IMR-90 (cell line): Measurements from ENCODE around the gene SPCS2. TPM values are rescaled to one million over a fixed set of nuclear protein-coding genes. Genes with fewer than 3 reads are reported as not detected.

Source experiments
- ATAC-seq: fragments of 200-7000 bp; cut with Tn5 transposase; 2 replicates; pipeline ENCODE4 v1.9.1; 2020; ENCODE audit warnings: low read depth, mild to moderate bottlenecking, moderate library complexity
- BruUV-seq: library from RNA; stranded (reverse); fragments of 400-500 nt; replicated peaks from 2 replicates; lab custom pipeline; 2021; lab: Mats Ljungman, UMichigan
- CTCF ChIA-PET: fragments of 300-600 bp; formaldehyde crosslinking; extraction: SDS; loops from one replicate; lab custom pipeline; 2021; ENCODE audit warnings: antibody characterized with exemption; lab: Yijun Ruan, JAX
- POLR2A ChIA-PET: fragments of 300-600 bp; sonication (Branson Sonifier 250); formaldehyde crosslinking; loops from one replicate; lab custom pipeline; 2022; ENCODE audit warnings: antibody characterized with exemption; ENCODE audit not compliant: unreplicated experiment; lab: Charles Lee
- DNase-seq: peaks from one replicate; pipeline ENCODE4 v3.0.0; 2013
- H2AFZ ChIP-seq: replicated peaks from 2 replicates; pipeline ENCODE3; 2013; ENCODE audit warnings: low read length, mild to moderate bottlenecking; ENCODE audit not compliant: poor library complexity
- H2AK5ac ChIP-seq: 2 replicates; pipeline ENCODE4 v1.6.1; 2013; ENCODE audit warnings: low read depth, low read length, inconsistent platforms
- H2AK9ac ChIP-seq: replicated peaks from 2 replicates; pipeline ENCODE3; 2013; ENCODE audit warnings: mild to moderate bottlenecking, low read depth, low read length, moderate library complexity; ENCODE audit not compliant: poor library complexity
- H2BK120ac ChIP-seq: 2 replicates; pipeline ENCODE4 v1.6.1; 2013; ENCODE audit warnings: low read depth, low read length, inconsistent platforms
- H2BK15ac ChIP-seq: 3 replicates; pipeline ENCODE4 v1.6.1; 2013; ENCODE audit warnings: low read depth, low read length, inconsistent platforms
- H2BK20ac ChIP-seq: 2 replicates; pipeline ENCODE4 v1.6.1; 2013; ENCODE audit warnings: low read depth, mild to moderate bottlenecking, inconsistent platforms, low read length, moderate library complexity
- H2BK5ac ChIP-seq: 2 replicates; pipeline ENCODE4 v1.6.1; 2013; ENCODE audit warnings: mild to moderate bottlenecking, low read depth, low read length, inconsistent platforms; ENCODE audit not compliant: poor library complexity, severe bottlenecking
- H3K14ac ChIP-seq: replicated peaks from 2 replicates; pipeline ENCODE4 v1.6.1; 2013; ENCODE audit warnings: low read depth, low read length, inconsistent platforms
- H3K18ac ChIP-seq: 2 replicates; pipeline ENCODE4 v1.6.1; 2013; ENCODE audit warnings: low read depth, low read length, control low read depth
- H3K23ac ChIP-seq: 2 replicates; pipeline ENCODE4 v1.6.1; 2013; ENCODE audit warnings: low read depth, low read length, inconsistent platforms
- H3K27ac ChIP-seq: 2 replicates; pipeline ENCODE4 v1.5.1; 2013; ENCODE audit warnings: mild to moderate bottlenecking, control low read depth, low read length; ENCODE audit not compliant: insufficient read depth
- H3K27me3 ChIP-seq: 2 replicates; pipeline ENCODE4 v1.6.1; 2013; ENCODE audit warnings: low read length; ENCODE audit not compliant: control insufficient read depth, insufficient read depth
- H3K36me3 ChIP-seq: 2 replicates; pipeline ENCODE4 v1.6.1; 2013; ENCODE audit warnings: low read length, mixed read lengths; ENCODE audit not compliant: control insufficient read depth, insufficient read depth
- H3K4ac ChIP-seq: 2 replicates; pipeline ENCODE4 v1.6.1; 2013; ENCODE audit warnings: low read depth, low read length, inconsistent platforms
- H3K4me1 ChIP-seq: 2 replicates; pipeline ENCODE4 v1.6.1; 2013; ENCODE audit warnings: low read length, mixed read lengths; ENCODE audit not compliant: control insufficient read depth, insufficient read depth
- H3K4me2 ChIP-seq: 2 replicates; pipeline ENCODE4 v1.6.1; 2013; ENCODE audit warnings: low read depth, mild to moderate bottlenecking, control low read depth, low read length, moderate library complexity
- H3K4me3 ChIP-seq: 2 replicates; pipeline ENCODE4 v1.5.1; 2013; ENCODE audit warnings: low read depth, mild to moderate bottlenecking, control low read depth, low read length, moderate library complexity; ENCODE audit not compliant: insufficient read depth
- H3K56ac ChIP-seq: 2 replicates; pipeline ENCODE4 v1.6.1; 2013; ENCODE audit warnings: low read length, inconsistent platforms; ENCODE audit not compliant: insufficient read depth; ENCODE audit errors: extremely low read depth
- H3K79me1 ChIP-seq, 2 experiments: 2 replicates each; pipeline ENCODE4 v1.6.1; 2013; ENCODE audit warnings: low read length in 2 of 2, inconsistent platforms in 1 of 2, low read depth in 1 of 2
- H3K9ac ChIP-seq: 2 replicates; pipeline ENCODE4 v1.6.1; 2013; ENCODE audit warnings: low read depth, low read length, control low read depth
- H3K9me1 ChIP-seq: 2 replicates; pipeline ENCODE4 v1.6.1; 2013; ENCODE audit warnings: low read length, inconsistent platforms; ENCODE audit not compliant: insufficient read depth
- H3K9me3 ChIP-seq: 2 replicates; pipeline ENCODE4 v1.6.1; 2013; ENCODE audit warnings: low read length; ENCODE audit not compliant: control insufficient read depth, insufficient read depth
- H4K20me1 ChIP-seq: 2 replicates; pipeline ENCODE4 v1.6.1; 2013; ENCODE audit warnings: low read length, inconsistent platforms; ENCODE audit not compliant: insufficient read depth
- H4K5ac ChIP-seq: 2 replicates; pipeline ENCODE4 v1.6.1; 2013; ENCODE audit warnings: mild to moderate bottlenecking, low read depth, low read length, control low read depth
- H4K8ac ChIP-seq, 2 experiments: 2 replicates each; pipeline ENCODE4 v1.6.1; 2013; ENCODE audit warnings: low read depth in 2 of 2, low read length in 2 of 2, control low read depth in 1 of 2, inconsistent platforms in 1 of 2
- H4K91ac ChIP-seq: 2 replicates; pipeline ENCODE4 v1.6.1; 2013; ENCODE audit warnings: low read depth, low read length, inconsistent platforms; ENCODE audit not compliant: insufficient read depth
- BHLHE40 ChIP-seq: fragments of 150-350 bp; IDR thresholded peaks from 2 replicates; pipeline ENCODE4 v1.6.1; 2016; ENCODE audit warnings: mild to moderate bottlenecking, low read depth, low read length
- CEBPB ChIP-seq: IDR thresholded peaks from 2 replicates; pipeline ENCODE4 v1.6.1; 2012; ENCODE audit warnings: low read depth, low read length, improper control_type of control experiment
- CTCF ChIP-seq: conservative IDR thresholded peaks from 2 replicates; pipeline ENCODE4 v1.5.1; 2012; ENCODE audit warnings: mild to moderate bottlenecking, low read depth, low read length, improper control_type of control experiment
- ELK1 ChIP-seq: fragments of 150-350 bp; IDR thresholded peaks from 2 replicates; pipeline ENCODE4 v1.6.1; 2016; ENCODE audit warnings: low read depth, mild to moderate bottlenecking, low read length, moderate library complexity, borderline replicate concordance
- FOS ChIP-seq: fragments of 150-350 bp; IDR thresholded peaks from 2 replicates; pipeline ENCODE4 v1.6.1; 2016; ENCODE audit warnings: low read depth, low read length
- MAZ ChIP-seq: IDR thresholded peaks from 2 replicates; pipeline ENCODE4 v1.6.1; 2012; ENCODE audit warnings: low read depth, mild to moderate bottlenecking, low read length, improper control_type of control experiment, moderate library complexity, borderline replicate concordance
- MXI1 ChIP-seq: IDR thresholded peaks from 2 replicates; pipeline ENCODE4 v1.6.1; 2012; ENCODE audit warnings: low read depth, mild to moderate bottlenecking, low read length, moderate library complexity, borderline replicate concordance
- NFE2L2 ChIP-seq: fragments of 150-350 bp; IDR thresholded peaks from 2 replicates; pipeline ENCODE4 v1.6.1; 2016; ENCODE audit warnings: low read depth, mild to moderate bottlenecking, low read length
- POLR2A ChIP-seq: IDR thresholded peaks from 2 replicates; pipeline ENCODE4 v1.6.1; 2012; ENCODE audit warnings: mild to moderate bottlenecking, low read depth, low read length
- RAD21 ChIP-seq: IDR thresholded peaks from 2 replicates; pipeline ENCODE4 v1.6.1; 2012; ENCODE audit warnings: low read length, improper control_type of control experiment
- RCOR1 ChIP-seq: IDR thresholded peaks from 2 replicates; pipeline ENCODE4 v1.6.1; 2012; ENCODE audit warnings: mild to moderate bottlenecking, low read length, improper control_type of control experiment; ENCODE audit not compliant: insufficient replicate concordance
- RFX5 ChIP-seq: IDR thresholded peaks from 2 replicates; pipeline ENCODE4 v1.8.0; 2012; ENCODE audit warnings: low read depth, mild to moderate bottlenecking, low read length, moderate library complexity
- USF2 ChIP-seq: fragments of 150-350 bp; IDR thresholded peaks from 2 replicates; pipeline ENCODE4 v1.6.1; 2017; ENCODE audit warnings: mild to moderate bottlenecking, antibody characterized with exemption, low read length, low read depth
- WGBS, 2 experiments: methylation state at CpG; one replicate each; pipeline versions ENCODE4 v1.1.5 to v1.1.7; 2013; ENCODE audit warnings: missing lambda C conversion rate in 2 of 2; ENCODE audit not compliant: insufficient read length in 1 of 2; ENCODE audit errors: extremely low coverage in 2 of 2; 5-methylcytosine and 5-hydroxymethylcytosine counted together
- dilution Hi-C: fragments of 300-500 bp; cut with HindIII; formaldehyde crosslinking; loops from one replicate; pipeline ENCODE4 v1.14.3; 2018; ENCODE audit warnings: low sequenced_read_pairs; ENCODE audit not compliant: unreplicated experiment
- in situ Hi-C: fragments of 300-500 bp; cut with MboI; formaldehyde crosslinking; loops from 3 replicates; pipeline ENCODE4 v1.14.3; 2019; ENCODE audit warnings: low sequenced_read_pairs, inconsistent platforms, mixed read lengths
- intact Hi-C: fragments of 100-400 bp; cut with micrococcal nuclease; formaldehyde crosslinking; loops from 2 replicates; pipeline ENCODE4 v1.10.0; 2022
- polyA plus RNA-seq, 3 experiments: library from polyadenylated mRNA; depleted of rRNA; stranded (reverse); fragments of >200 nt; gene quantifications; 2 replicates each; pipeline ENCODE4 v1.2.3, GENCODE V29; 2012; ENCODE audit warnings: low replicate concordance in 1 of 3
- total RNA-seq: library from RNA; depleted of rRNA; stranded (reverse); fragments of >200 nt; gene quantifications from 2 replicates; pipeline ENCODE4 v1.2.3, GENCODE V29; 2012

SPCS2 gene
- total and polyA plus RNA-seq, 2 of the 4 experiments (the other 2 are of a cell fraction), result 15.4 to 76.0 TPM

- Histone ChIP-seq H3K9me3 (no peaks in the 10 kb centered on the region), H2BK5ac (no peak overlapping the region), H3K18ac (no peak overlapping the region), H4K20me1 (no peaks in the 10 kb centered on the region), H2BK120ac (no peak overlapping the region), H2BK15ac (no peak overlapping the region), H2AK9ac (no peak overlapping the region), H3K4ac (no peak overlapping the region), H3K14ac (no peak overlapping the region), H4K91ac (no peak overlapping the region), H3K4me2 (no peak overlapping the region), H3K23ac (no peak overlapping the region), H2AK5ac (no peak overlapping the region), H3K27me3 (no peaks in the 10 kb centered on the region), H3K9ac (no peak overlapping the region), H3K4me1 (no peaks in the 10 kb centered on the region), H2AFZ (no peak overlapping the region), H3K4me3 (no peak overlapping the region), H3K56ac (no peak overlapping the region), H4K8ac (no peak overlapping the region), H3K79me1 (peaks cover 0 to 3% of the 10 kb centered on the region in 2 experiments; a peak in 1 of 4 replicates), H4K5ac (no peak overlapping the region), H3K36me3 (no peaks in the 10 kb centered on the region), H3K27ac (no peak overlapping the region), H2BK20ac (no peak overlapping the region), H3K9me1 (peaks cover 5% of the 10 kb centered on the region; the same call in 1 of the 2 replicates)
- no CpG with 5 or more reads among the region's 3 CpGs for WGBS, 2 experiments
- in situ Hi-C loops (no loop called here), intact Hi-C loops (no loop called here), dilution Hi-C loops (no loop called here)
- ChIA-PET CTCF (no interaction called here), POLR2A (no interaction called here)
- ATAC-seq, result no peak
- TF ChIP-seq USF2 (no peak), CEBPB (no peak), MXI1 (no peak), BHLHE40 (no peak), POLR2A (no peak), RFX5 (no peak), RAD21 (no peak), RCOR1 (no peak), CTCF (no peak), FOS (no peak), MAZ (no peak), NFE2L2 (no peak), ELK1 (no peak)
- BruUV-seq, result no TSS peak
- no peak for DNase-seq
Observed at GRCh38 chr11:74984070-74984469, 35.0 kb downstream of the SPCS2 start.
